ENCODE results near the gene MGAT5.

DNA sequence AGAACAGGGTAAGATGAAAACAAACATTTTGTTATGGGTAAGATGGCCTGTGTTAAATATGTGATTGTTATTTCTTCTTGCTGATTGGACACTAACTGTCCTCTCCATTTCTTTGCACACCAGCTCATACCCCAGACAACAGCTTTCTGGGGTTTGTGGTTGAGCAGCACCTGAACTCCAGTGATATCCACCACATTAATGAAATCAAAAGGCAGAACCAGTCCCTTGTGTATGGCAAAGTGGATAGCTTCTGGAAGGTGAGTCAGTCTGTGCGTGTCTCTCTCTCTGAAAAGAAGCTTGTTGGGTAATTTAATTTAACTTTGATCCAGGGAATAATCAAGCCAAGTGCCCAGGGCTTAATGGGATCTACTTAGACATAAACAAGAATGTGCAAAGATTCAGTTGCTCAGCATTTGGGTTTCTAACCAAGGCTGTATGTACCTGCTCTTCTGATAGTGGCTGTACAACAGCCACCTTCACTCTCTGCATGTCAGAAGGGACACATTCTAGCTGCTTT, 108.3 kb downstream of the MGAT5 start:
- no peak for TF ChIP-seq EZH2phosphoT487 (IDR thresholded peaks at IDR 0.05; ENCODE audit: low read depth)
- TF ChIP-seq, protein P1, sequence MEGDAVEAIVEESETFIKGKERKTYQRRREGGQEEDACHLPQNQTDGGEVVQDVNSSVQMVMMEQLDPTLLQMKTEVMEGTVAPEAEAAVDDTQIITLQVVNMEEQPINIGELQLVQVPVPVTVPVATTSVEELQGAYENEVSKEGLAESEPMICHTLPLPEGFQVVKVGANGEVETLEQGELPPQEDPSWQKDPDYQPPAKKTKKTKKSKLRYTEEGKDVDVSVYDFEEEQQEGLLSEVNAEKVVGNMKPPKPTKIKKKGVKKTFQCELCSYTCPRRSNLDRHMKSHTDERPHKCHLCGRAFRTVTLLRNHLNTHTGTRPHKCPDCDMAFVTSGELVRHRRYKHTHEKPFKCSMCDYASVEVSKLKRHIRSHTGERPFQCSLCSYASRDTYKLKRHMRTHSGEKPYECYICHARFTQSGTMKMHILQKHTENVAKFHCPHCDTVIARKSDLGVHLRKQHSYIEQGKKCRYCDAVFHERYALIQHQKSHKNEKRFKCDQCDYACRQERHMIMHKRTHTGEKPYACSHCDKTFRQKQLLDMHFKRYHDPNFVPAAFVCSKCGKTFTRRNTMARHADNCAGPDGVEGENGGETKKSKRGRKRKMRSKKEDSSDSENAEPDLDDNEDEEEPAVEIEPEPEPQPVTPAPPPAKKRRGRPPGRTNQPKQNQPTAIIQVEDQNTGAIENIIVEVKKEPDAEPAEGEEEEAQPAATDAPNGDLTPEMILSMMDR (IDR thresholded peaks at IDR 0.05; ENCODE audit: low read depth, low read length): no peak

All from OCI-LY3 (cell line).